Esophagus squamous epithelium (tissue), 4 donors: ENCODE measurements around the gene SMYD2.

Experiments used
- CTCF ChIP-seq, 6 experiments: fragments of 450-650 bp in 4 of 6; fragments of 200-600 bp in 2 of 6; sonication (generic) in 2 of 6; IDR thresholded peaks; one replicate each; pipeline ENCODE4 v1.5.1; 2016 to 2019; ENCODE audit warnings: antibody characterized with exemption in 6 of 6, mild to moderate bottlenecking in 4 of 6, moderate library complexity in 4 of 6
- POLR2A ChIP-seq, 4 donors: fragments of 450-650 bp; IDR thresholded peaks; one replicate each; pipeline ENCODE4 v1.6.1; 2017; ENCODE audit warnings: antibody characterized with exemption in 4 of 4, mild to moderate bottlenecking in 4 of 4, moderate library complexity in 3 of 4

DNA sequence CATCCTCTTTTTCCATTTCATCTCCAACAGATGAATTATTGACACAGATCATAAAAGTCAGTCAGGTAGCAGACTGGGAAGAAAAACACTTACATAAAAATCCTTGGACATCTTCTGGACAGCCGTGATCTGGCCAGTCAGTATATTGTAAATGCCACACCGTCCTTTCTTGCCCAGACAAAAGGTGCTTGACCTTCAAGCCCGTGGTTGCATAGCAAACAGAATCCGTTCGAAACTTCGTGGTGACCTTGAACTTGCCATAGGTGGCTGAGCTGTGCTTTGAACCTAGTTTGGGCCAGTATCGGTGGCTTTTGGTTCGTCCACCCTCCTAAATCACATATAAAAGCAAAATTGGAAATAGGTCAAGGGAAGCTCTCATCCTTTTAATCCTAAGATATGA lies 88.4 kb downstream of the SMYD2 start:
- TF ChIP-seq CTCF (IDR thresholded peaks at IDR 0.05) (no peak), POLR2A (IDR thresholded peaks at IDR 0.05) (no peak)
